Mesenchymal stem cell (in vitro differentiated cells and primary cell): ENCODE measurements around the gene CDC5L.

Experiments used
- DNase-seq: peaks from one replicate; pipeline ENCODE4 v3.0.0-alpha.2; 2013
- H2AFZ ChIP-seq: one replicate; pipeline ENCODE4 v1.6.1; 2013; ENCODE audit warnings: low read depth, mild to moderate bottlenecking, control low read depth, inconsistent platforms, low read length, moderate library complexity
- H2AK5ac ChIP-seq: 2 replicates; pipeline ENCODE4 v1.6.1; 2013; ENCODE audit warnings: low read length, moderate library complexity, mild to moderate bottlenecking, inconsistent platforms; ENCODE audit not compliant: severe bottlenecking
- H2BK120ac ChIP-seq: one replicate; pipeline ENCODE4 v1.6.1; 2013; ENCODE audit warnings: low read depth, mild to moderate bottlenecking, inconsistent platforms, low read length, moderate library complexity
- H2BK12ac ChIP-seq, 2 experiments: one replicate each; pipeline ENCODE4 v1.6.1; 2013; ENCODE audit warnings: inconsistent platforms in 2 of 2, low read length in 2 of 2, mild to moderate bottlenecking in 2 of 2, moderate library complexity in 2 of 2, control low read depth in 1 of 2
- H2BK15ac ChIP-seq: one replicate; pipeline ENCODE4 v1.6.1; 2013; ENCODE audit warnings: mild to moderate bottlenecking, low read depth, inconsistent platforms; ENCODE audit not compliant: poor library complexity, severe bottlenecking
- H2BK5ac ChIP-seq: 2 replicates; pipeline ENCODE4 v1.6.1; 2013; ENCODE audit warnings: low read depth, mild to moderate bottlenecking, low read length, control low read depth, inconsistent platforms; ENCODE audit not compliant: poor library complexity, severe bottlenecking
- H3K14ac ChIP-seq, 2 experiments: one replicate each; pipeline ENCODE4 v1.6.1; 2013; ENCODE audit warnings: inconsistent platforms in 2 of 2, low read length in 2 of 2, control low read depth in 1 of 2, mild to moderate bottlenecking in 1 of 2, moderate library complexity in 1 of 2
- H3K18ac ChIP-seq, 2 experiments: one replicate each; pipeline ENCODE4 v1.6.1; 2013; ENCODE audit warnings: inconsistent platforms in 2 of 2, low read length in 2 of 2, control low read depth in 1 of 2, low read depth in 1 of 2, mild to moderate bottlenecking in 1 of 2
- H3K23ac ChIP-seq, 2 experiments: one replicate each; pipeline ENCODE4 v1.6.1; 2013; ENCODE audit warnings: inconsistent platforms in 2 of 2, low read length in 2 of 2, mild to moderate bottlenecking in 2 of 2, moderate library complexity in 2 of 2, control low read depth in 1 of 2
- H3K27ac ChIP-seq: 2 replicates; pipeline ENCODE4 v1.5.1; 2013; ENCODE audit warnings: mild to moderate bottlenecking, moderate library complexity, low read length, control low read depth, inconsistent platforms; ENCODE audit not compliant: poor library complexity, severe bottlenecking
- H3K27me3 ChIP-seq, 2 experiments: 2 replicates each; pipeline versions ENCODE4 v1.6.1 to v1.7.0; 2013; ENCODE audit warnings: low read length in 2 of 2, mild to moderate bottlenecking in 2 of 2, moderate library complexity in 2 of 2, control low read depth in 1 of 2, inconsistent platforms in 1 of 2; ENCODE audit not compliant: control insufficient read depth in 1 of 2, insufficient read depth in 1 of 2
- H3K36me3 ChIP-seq, 2 experiments: 2 replicates each; pipeline versions ENCODE4 v1.6.1 to v1.7.0; 2013; ENCODE audit warnings: low read length in 2 of 2, control low read depth in 1 of 2, inconsistent platforms in 1 of 2, low read depth in 1 of 2, mild to moderate bottlenecking in 1 of 2; ENCODE audit not compliant: insufficient read depth in 2 of 2, control insufficient read depth in 1 of 2
- H3K4ac ChIP-seq, 2 experiments: one replicate each; pipeline ENCODE4 v1.6.1; 2013; ENCODE audit warnings: inconsistent platforms in 2 of 2, low read length in 2 of 2, mild to moderate bottlenecking in 2 of 2, moderate library complexity in 2 of 2, control low read depth in 1 of 2, low read depth in 1 of 2
- H3K4me1 ChIP-seq: 2 replicates; pipeline ENCODE4 v1.6.1; 2013; ENCODE audit warnings: low read depth, low read length, control low read depth; ENCODE audit not compliant: control insufficient read depth, insufficient read depth
- H3K4me2 ChIP-seq: 2 replicates; pipeline ENCODE4 v1.6.1; 2013; ENCODE audit warnings: low read length, mild to moderate bottlenecking, inconsistent platforms; ENCODE audit not compliant: poor library complexity, severe bottlenecking
- H3K4me3 ChIP-seq, 2 experiments: 2 replicates each; pipeline versions ENCODE4 v1.5.1 to v1.7.0; 2013; ENCODE audit warnings: low read length in 2 of 2, mild to moderate bottlenecking in 2 of 2, control low read depth in 1 of 2, low read depth in 1 of 2; ENCODE audit not compliant: insufficient read depth in 1 of 2
- H3K79me1 ChIP-seq: replicated peaks from 2 replicates; pipeline ENCODE4 v1.6.1; 2013; ENCODE audit warnings: mild to moderate bottlenecking, control low read depth, low read length, inconsistent platforms; ENCODE audit not compliant: poor library complexity, severe bottlenecking
- H3K9ac ChIP-seq: 2 replicates; pipeline ENCODE4 v1.7.0; 2013; ENCODE audit warnings: mild to moderate bottlenecking, low read length, moderate library complexity
- H3K9me3 ChIP-seq: 2 replicates; pipeline ENCODE4 v1.7.0; 2013; ENCODE audit warnings: mild to moderate bottlenecking, low read length; ENCODE audit not compliant: control insufficient read depth
- H4K8ac ChIP-seq: one replicate; pipeline ENCODE4 v1.6.1; 2013; ENCODE audit warnings: inconsistent platforms, mild to moderate bottlenecking, low read length, moderate library complexity
- H4K91ac ChIP-seq: one replicate; pipeline ENCODE4 v1.6.1; 2013; ENCODE audit warnings: mild to moderate bottlenecking, low read length, inconsistent platforms
- WGBS: methylation state at CpG from one replicate; pipeline ENCODE4 v1.1.7; 2013; ENCODE audit warnings: mixed read lengths; 5-methylcytosine and 5-hydroxymethylcytosine counted together

CDC5L gene

DNA sequence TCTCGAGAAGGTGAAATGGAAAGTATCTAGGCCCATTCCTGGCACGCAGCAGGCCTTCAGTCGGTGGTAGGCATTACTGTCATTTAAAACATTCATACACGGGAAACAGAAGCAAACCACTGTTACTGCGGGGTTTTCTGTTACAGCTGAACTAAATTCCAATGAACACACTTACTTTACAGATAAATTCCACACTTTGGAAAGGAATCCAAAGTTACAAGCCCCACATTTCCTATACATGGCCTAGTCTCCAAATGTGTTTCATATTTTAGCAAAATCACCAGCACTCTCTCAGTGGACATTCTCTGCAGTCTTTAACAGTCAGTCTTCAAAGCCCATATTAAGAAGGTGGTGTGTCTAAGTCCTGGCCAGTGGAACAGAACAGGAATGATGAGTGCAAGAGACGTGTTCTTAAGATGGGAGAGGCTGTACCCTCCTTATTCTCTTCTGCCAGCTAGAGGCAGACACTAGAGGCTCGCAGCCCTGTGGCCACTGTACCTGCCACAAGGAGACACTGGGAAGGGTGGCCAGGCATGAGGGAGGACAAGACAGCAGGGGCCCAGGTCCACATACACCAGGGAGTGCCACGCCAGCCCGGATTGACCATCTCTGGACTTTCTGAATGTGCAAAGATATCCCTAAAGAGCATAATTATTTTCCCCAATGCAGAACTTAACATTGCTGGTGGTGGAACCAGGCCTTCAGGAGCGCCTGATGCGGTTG is 76.4 kb downstream of the CDC5L start:
- Histone ChIP-seq H2AK5ac (peak overlapping the region; percentile 34), H2AFZ (no peak overlapping the region), H3K23ac (no peak overlapping the region), H3K4me2 (no peak overlapping the region), H2BK15ac (no peak overlapping the region), H2BK5ac (no peak overlapping the region), H3K27ac (peak overlapping the region; percentile 65), H3K4me1 (peaks cover 16% of the 10 kb centered on the region), H3K9me3 (no peaks in the 10 kb centered on the region), H2BK120ac (no peak overlapping the region), H3K79me1 (no peaks in the 10 kb centered on the region), H3K4ac (no peak overlapping the region), H3K9ac (no peak overlapping the region), H3K18ac (no peak overlapping the region), H3K4me3 (no peak overlapping the region), H3K36me3 (no peaks in the 10 kb centered on the region), H3K27me3 (no peaks in the 10 kb centered on the region), H3K14ac (no peak overlapping the region), H4K91ac (no peak overlapping the region), H4K8ac (no peak overlapping the region), H2BK12ac (no peak overlapping the region)
- 96% methylated on average over 11 of the region's 11 CpGs for WGBS
- no peak for DNase-seq

GRCh38 chr6:44464527-44465310 is 77.2 kb downstream of the CDC5L start:
- no peak overlapping the region for H3K4me3 ChIP-seq
- peak overlapping the region in 1 of 2 experiments; percentile 29 for H3K18ac ChIP-seq
- H3K4me2 ChIP-seq, result no peak overlapping the region
- no peaks in the 10 kb centered on the region for H3K27me3 ChIP-seq
- H2BK12ac ChIP-seq, result peak overlapping the region in 1 of 2 experiments; percentile 50
- H3K23ac ChIP-seq, result no peak overlapping the region
- peak overlapping the region; percentile 90 for H2AK5ac ChIP-seq
- H2BK15ac ChIP-seq, result no peak overlapping the region
- H3K79me1 ChIP-seq, result no peaks in the 10 kb centered on the region
- H3K9ac ChIP-seq, result no peak overlapping the region
- H4K91ac ChIP-seq, result no peak overlapping the region
- H4K8ac ChIP-seq, result no peak overlapping the region
- peak overlapping the region; percentile 64 for H3K27ac ChIP-seq
- peak overlapping the region in 1 of 2 experiments; percentile 11 for H3K14ac ChIP-seq
- no peak overlapping the region for H2BK120ac ChIP-seq
- H2BK5ac ChIP-seq, result no peak overlapping the region
- H2AFZ ChIP-seq, result no peak overlapping the region
- H3K36me3 ChIP-seq, result no peaks in the 10 kb centered on the region
- no peak for DNase-seq
- no peaks in the 10 kb centered on the region for H3K9me3 ChIP-seq
- peaks cover 17% of the 10 kb centered on the region for H3K4me1 ChIP-seq
- WGBS, result 74% methylated on average over 13 of the region's 13 CpGs
- no peak overlapping the region for H3K4ac ChIP-seq

DNA sequence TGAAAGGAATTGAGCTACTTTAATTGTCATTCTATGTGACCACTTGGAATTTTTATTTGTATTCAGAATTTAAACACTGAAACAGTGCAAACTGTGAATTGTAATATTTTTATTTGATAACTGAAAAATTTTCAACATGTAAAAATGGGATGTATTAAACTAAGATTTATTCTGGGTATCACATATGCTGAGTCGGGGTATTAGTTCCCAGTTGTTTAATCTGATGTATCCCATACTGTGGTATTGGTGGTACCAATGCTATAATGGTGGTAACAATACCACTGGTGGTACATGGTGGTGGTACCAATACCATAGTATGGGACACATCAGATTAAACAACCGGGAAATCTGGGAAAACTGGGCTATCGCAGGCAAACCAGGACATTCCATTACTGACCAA is 79.4 kb downstream of the CDC5L start:
- Histone ChIP-seq H3K36me3 (no peaks in the 10 kb centered on the region), H3K14ac (no peak overlapping the region), H3K79me1 (no peaks in the 10 kb centered on the region), H3K23ac (no peak overlapping the region), H3K27ac (no peak overlapping the region), H3K9ac (no peak overlapping the region), H2BK12ac (no peak overlapping the region), H3K27me3 (no peaks in the 10 kb centered on the region), H3K4ac (no peak overlapping the region), H3K4me1 (peaks cover 20% of the 10 kb centered on the region), H2BK120ac (no peak overlapping the region), H2AFZ (no peak overlapping the region), H3K4me3 (no peak overlapping the region), H2BK5ac (no peak overlapping the region), H3K4me2 (no peak overlapping the region), H4K8ac (no peak overlapping the region), H3K18ac (no peak overlapping the region), H2BK15ac (no peak overlapping the region), H4K91ac (no peak overlapping the region), H2AK5ac (no peak overlapping the region), H3K9me3 (no peaks in the 10 kb centered on the region)
- no peak for DNase-seq
- WGBS, result 95% methylated on average over 3 of the region's 3 CpGs

GRCh38 chr6:44468835-44469234 is 81.3 kb downstream of the CDC5L start:
- Histone ChIP-seq H2BK120ac (no peak overlapping the region), H3K27me3 (no peaks in the 10 kb centered on the region), H2BK5ac (no peak overlapping the region), H3K4me1 (peaks cover 14% of the 10 kb centered on the region), H4K8ac (no peak overlapping the region), H2BK15ac (no peak overlapping the region), H3K9ac (no peak overlapping the region), H3K4me3 (no peak overlapping the region), H3K36me3 (no peaks in the 10 kb centered on the region), H2AFZ (no peak overlapping the region), H3K27ac (no peak overlapping the region), H3K4me2 (no peak overlapping the region), H4K91ac (no peak overlapping the region), H2BK12ac (no peak overlapping the region), H3K9me3 (no peaks in the 10 kb centered on the region), H3K18ac (no peak overlapping the region), H3K23ac (no peak overlapping the region), H2AK5ac (no peak overlapping the region), H3K79me1 (no peaks in the 10 kb centered on the region), H3K14ac (no peak overlapping the region), H3K4ac (no peak overlapping the region)
- 86% methylated on average over 4 of the region's 6 CpGs for WGBS
- DNase-seq, result no peak
